WTC11 (cell line): Measurements from ENCODE around the gene FBXL16.

ENCODE experiments used
- AFF4 ChIP-seq: sonication (generic); formaldehyde crosslinking; IDR thresholded peaks from 2 replicates; pipeline ENCODE4 v1.8.1; 2023; ENCODE audit warnings: mild to moderate bottlenecking, missing genetic modification reagents, borderline replicate concordance
- CTCF ChIP-seq: fragments of 200-600 bp; IDR thresholded peaks from 2 replicates; pipeline ENCODE4 v1.8.0; 2022; ENCODE audit warnings: antibody characterized with exemption
- JUN ChIP-seq: sonication (generic); formaldehyde crosslinking; IDR thresholded peaks from 2 replicates; pipeline ENCODE4 v1.8.0; 2023; ENCODE audit warnings: mild to moderate bottlenecking, missing genetic modification reagents
- NFATC4 ChIP-seq: fragments of 250-450 bp; sonication (Bioruptor Pico); IDR thresholded peaks from 2 replicates; pipeline ENCODE4 v1.9.0; 2021; ENCODE audit warnings: mild to moderate bottlenecking
- RELA ChIP-seq: sonication (generic); formaldehyde crosslinking; IDR thresholded peaks from 2 replicates; pipeline ENCODE4 v1.8.1; 2022; ENCODE audit warnings: missing genetic modification reagents, mild to moderate bottlenecking, borderline replicate concordance
- SP1 ChIP-seq: sonication (generic); formaldehyde crosslinking; conservative IDR thresholded peaks from 2 replicates; pipeline ENCODE4 v1.8.1; 2022; ENCODE audit warnings: missing genetic modification reagents

- TF ChIP-seq AFF4 (CRISPR knock-in tag) (no peak), JUN (CRISPR knock-in tag) (no peak), NFATC4 (CRISPR knock-in tag) (no peak), CTCF (no peak), RELA (CRISPR knock-in tag) (no peak), SP1 (CRISPR knock-in tag) (no peak)
Observed at GRCh38 chr16:722835-723633, 17.4 kb upstream of the FBXL16 start.
